KMS-11 (cell line): ENCODE data around the gene TFAP2A.

ENCODE experiments used
- H2AFZ ChIP-seq: fragments of 200-600 bp; sonication (generic); 2 replicates; pipeline ENCODE4 v1.6.1; 2016; ENCODE audit warnings: antibody characterized with exemption, mixed run types, low read depth
- H3K27ac ChIP-seq: fragments of 200-600 bp; sonication (generic); 2 replicates; pipeline ENCODE4 v1.6.1; 2016; ENCODE audit warnings: mild to moderate bottlenecking, mixed run types
- H3K27me3 ChIP-seq: fragments of 200-600 bp; sonication (generic); 2 replicates; pipeline ENCODE4 v1.6.1; 2017; ENCODE audit warnings: mild to moderate bottlenecking, low read depth, mixed run types, moderate library complexity; ENCODE audit not compliant: insufficient read depth
- H3K36me3 ChIP-seq: fragments of 200-600 bp; sonication (generic); 2 replicates; pipeline ENCODE4 v1.6.1; 2017; ENCODE audit warnings: mild to moderate bottlenecking, mixed run types; ENCODE audit not compliant: insufficient read depth
- H3K4me1 ChIP-seq: fragments of 200-600 bp; sonication (generic); 2 replicates; pipeline ENCODE4 v1.6.1; 2016; ENCODE audit warnings: mild to moderate bottlenecking, low read depth, mixed run types; ENCODE audit not compliant: poor library complexity, severe bottlenecking
- H3K4me2 ChIP-seq: fragments of 200-600 bp; sonication (generic); 2 replicates; pipeline ENCODE4 v1.7.0; 2016; ENCODE audit warnings: mild to moderate bottlenecking, mixed run types
- H3K4me3 ChIP-seq: fragments of 200-600 bp; sonication (generic); IDR thresholded peaks from 2 replicates; pipeline ENCODE4 v1.6.1; 2017; ENCODE audit warnings: low read depth, low read length, mixed read lengths; ENCODE audit not compliant: insufficient read depth
- H3K79me2 ChIP-seq: fragments of 200-600 bp; sonication (generic); 2 replicates; pipeline ENCODE4 v1.6.1; 2016; ENCODE audit warnings: low read depth, mixed run types; ENCODE audit not compliant: insufficient read depth
- H3K9ac ChIP-seq: fragments of 200-600 bp; sonication (generic); 2 replicates; pipeline ENCODE4 v1.6.1; 2016; ENCODE audit warnings: mild to moderate bottlenecking, mixed run types
- H4K20me1 ChIP-seq: fragments of 200-600 bp; sonication (generic); 2 replicates; pipeline ENCODE4 v1.6.1; 2016; ENCODE audit warnings: mild to moderate bottlenecking, mixed run types; ENCODE audit not compliant: insufficient read depth
- CTCF ChIP-seq: fragments of 200-600 bp; sonication (generic); conservative IDR thresholded peaks from 2 replicates; pipeline ENCODE4 v1.6.1; 2017; ENCODE audit warnings: low read depth, mild to moderate bottlenecking, antibody characterized with exemption, low read length, moderate library complexity, mixed read lengths

TFAP2A gene

GRCh38 chr6:10393544-10394225 lies 21.2 kb downstream of the TFAP2A start:
- Histone ChIP-seq H3K27me3 (no peaks in the 10 kb centered on the region), H3K27ac (no peak overlapping the region), H3K79me2 (no peaks in the 10 kb centered on the region), H3K4me1 (no peaks in the 10 kb centered on the region), H3K9ac (no peak overlapping the region), H4K20me1 (no peaks in the 10 kb centered on the region), H2AFZ (no peak overlapping the region), H3K4me2 (no peak overlapping the region), H3K36me3 (no peaks in the 10 kb centered on the region), H3K4me3 (no peak overlapping the region)
- TF ChIP-seq CTCF, result no peak

- no peaks in the 10 kb centered on the region for H3K79me2 ChIP-seq
- H2AFZ ChIP-seq, result no peak overlapping the region
- no peak for TF ChIP-seq CTCF
- no peak overlapping the region for H3K4me2 ChIP-seq
- no peaks in the 10 kb centered on the region for H4K20me1 ChIP-seq
- peaks cover 10% of the 10 kb centered on the region for H3K4me1 ChIP-seq
- H3K27ac ChIP-seq, result no peak overlapping the region
- no peak overlapping the region for H3K4me3 ChIP-seq
- no peaks in the 10 kb centered on the region for H3K27me3 ChIP-seq
- H3K9ac ChIP-seq, result no peak overlapping the region
- H3K36me3 ChIP-seq, result no peaks in the 10 kb centered on the region
These were observed 23.1 kb downstream of the TFAP2A start for GRCh38 chr6:10391799-10392198.

GRCh38 chr6:10391299-10391630 lies 23.6 kb downstream of the TFAP2A start:
- peaks cover 16% of the 10 kb centered on the region for H3K4me1 ChIP-seq
- H3K36me3 ChIP-seq, result no peaks in the 10 kb centered on the region
- no peak overlapping the region for H3K27ac ChIP-seq
- no peak overlapping the region for H3K4me2 ChIP-seq
- no peak overlapping the region for H3K4me3 ChIP-seq
- H3K9ac ChIP-seq, result no peak overlapping the region
- no peaks in the 10 kb centered on the region for H4K20me1 ChIP-seq
- TF ChIP-seq CTCF, result no peak
- no peaks in the 10 kb centered on the region for H3K27me3 ChIP-seq
- H2AFZ ChIP-seq, result no peak overlapping the region
- no peaks in the 10 kb centered on the region for H3K79me2 ChIP-seq

- no peak for TF ChIP-seq CTCF
- H3K4me1 ChIP-seq, result peaks cover 20% of the 10 kb centered on the region
- H3K27ac ChIP-seq, result no peak overlapping the region
- H3K36me3 ChIP-seq, result no peaks in the 10 kb centered on the region
- H3K27me3 ChIP-seq, result no peaks in the 10 kb centered on the region
- no peaks in the 10 kb centered on the region for H3K79me2 ChIP-seq
- no peak overlapping the region for H3K4me3 ChIP-seq
- no peaks in the 10 kb centered on the region for H4K20me1 ChIP-seq
- no peak overlapping the region for H3K4me2 ChIP-seq
- no peak overlapping the region for H3K9ac ChIP-seq
- no peak overlapping the region for H2AFZ ChIP-seq
These were observed 24.2 kb downstream of the TFAP2A start for GRCh38 chr6:10390495-10391298.
